ACC112 (cell line): ENCODE data around the gene TNRC6C.
"Not testable (repeated sequence)": the region's sequence is repeated elsewhere in the genome, so short reads cannot be mapped to it uniquely, and the experiment has no call there.

ENCODE experiments used
- H2AFZ ChIP-seq: fragments of 200-600 bp; sonication (generic); one replicate; pipeline ENCODE4 v1.6.0; 2017; ENCODE audit warnings: antibody characterized with exemption, low read length; ENCODE audit not compliant: unreplicated experiment
- H3K27ac ChIP-seq: fragments of 200-600 bp; sonication (generic); 2 replicates; pipeline ENCODE4 v1.5.1; 2014; ENCODE audit warnings: low read depth, mild to moderate bottlenecking, antibody characterized with exemption, low read length, moderate library complexity
- H3K27me3 ChIP-seq: fragments of 200-600 bp; sonication (generic); 2 replicates; pipeline ENCODE4 v1.6.1; 2014; ENCODE audit warnings: mild to moderate bottlenecking, antibody characterized with exemption, low read length, moderate library complexity, mixed read lengths; ENCODE audit not compliant: insufficient read depth
- H3K36me3 ChIP-seq: fragments of 200-600 bp; sonication (generic); 2 replicates; pipeline ENCODE4 v1.6.1; 2016; ENCODE audit warnings: mild to moderate bottlenecking, antibody characterized with exemption, low read length, moderate library complexity, mixed read lengths; ENCODE audit not compliant: insufficient read depth
- H3K4me1 ChIP-seq: fragments of 200-600 bp; sonication (generic); one replicate; pipeline ENCODE4 v1.6.1; 2016; ENCODE audit warnings: low read length, mixed read lengths; ENCODE audit not compliant: insufficient read depth, unreplicated experiment, control insufficient read depth
- H3K4me3 ChIP-seq: fragments of 200-600 bp; sonication (generic); 2 replicates; pipeline ENCODE4 v1.5.1; 2014; ENCODE audit warnings: mild to moderate bottlenecking, low read depth, low read length
- H3K79me2 ChIP-seq: fragments of 200-600 bp; sonication (generic); one replicate; pipeline ENCODE4 v1.6.0; 2016; ENCODE audit warnings: low read length; ENCODE audit not compliant: control insufficient read depth, unreplicated experiment, insufficient read depth

Gene TNRC6C

GRCh38 chr17:78064708-78065107, 106.2 kb downstream of the TNRC6C start:
- Histone ChIP-seq H3K27me3 (no peaks in the 10 kb centered on the region), H3K79me2 (no peaks in the 10 kb centered on the region), H3K27ac (no peak overlapping the region), H3K36me3 (peaks cover 3% of the 10 kb centered on the region; the same call in 1 of the 2 replicates), H3K4me1 (no peaks in the 10 kb centered on the region), H3K4me3 (no peak overlapping the region), H2AFZ (no peak overlapping the region)

GRCh38 chr17:78066976-78067375, 108.5 kb downstream of the TNRC6C start:
- not testable (repeated sequence) for H3K27me3 ChIP-seq, H3K27ac ChIP-seq, H3K4me1 ChIP-seq, H3K4me3 ChIP-seq, H3K79me2 ChIP-seq, H3K36me3 ChIP-seq, H2AFZ ChIP-seq

- no peaks in the 10 kb centered on the region for H3K79me2 ChIP-seq
- H3K4me3 ChIP-seq, result no peak overlapping the region
- peaks cover 12% of the 10 kb centered on the region; the same call in 1 of the 2 replicates for H3K36me3 ChIP-seq
- no peak overlapping the region for H2AFZ ChIP-seq
- no peaks in the 10 kb centered on the region for H3K27me3 ChIP-seq
- no peaks in the 10 kb centered on the region for H3K4me1 ChIP-seq
- H3K27ac ChIP-seq, result no peak overlapping the region
Observed at GRCh38 chr17:78069695-78070094, 111.2 kb downstream of the TNRC6C start.

- H3K4me1 ChIP-seq, result no peaks in the 10 kb centered on the region
- H3K36me3 ChIP-seq, result peaks cover 9% of the 10 kb centered on the region; the same call in 1 of the 2 replicates
- no peak overlapping the region for H3K4me3 ChIP-seq
- no peak overlapping the region for H2AFZ ChIP-seq
- no peaks in the 10 kb centered on the region for H3K27me3 ChIP-seq
- H3K27ac ChIP-seq, result no peak overlapping the region
- H3K79me2 ChIP-seq, result no peaks in the 10 kb centered on the region
Observed at GRCh38 chr17:78072961-78073360, 114.5 kb downstream of the TNRC6C start.

- Histone ChIP-seq H3K36me3 (peaks cover 9% of the 10 kb centered on the region; the same call in 1 of the 2 replicates), H2AFZ (no peak overlapping the region), H3K4me1 (no peaks in the 10 kb centered on the region), H3K27me3 (no peaks in the 10 kb centered on the region), H3K4me3 (no peak overlapping the region), H3K79me2 (no peaks in the 10 kb centered on the region), H3K27ac (no peak overlapping the region)
Observed at GRCh38 chr17:78075011-78075410, 116.5 kb downstream of the TNRC6C start.

- H3K79me2 ChIP-seq, result no peaks in the 10 kb centered on the region
- H3K27ac ChIP-seq, result no peak overlapping the region
- H2AFZ ChIP-seq, result no peak overlapping the region
- no peak overlapping the region for H3K4me3 ChIP-seq
- H3K36me3 ChIP-seq, result peaks cover 9% of the 10 kb centered on the region; the same call in 1 of the 2 replicates
- no peaks in the 10 kb centered on the region for H3K4me1 ChIP-seq
- H3K27me3 ChIP-seq, result no peaks in the 10 kb centered on the region
Observed at GRCh38 chr17:78075545-78075944, 117.0 kb downstream of the TNRC6C start.

- Histone ChIP-seq H3K36me3 (no peaks in the 10 kb centered on the region), H3K27ac (no peak overlapping the region), H3K4me3 (no peak overlapping the region), H3K4me1 (no peaks in the 10 kb centered on the region), H3K27me3 (no peaks in the 10 kb centered on the region), H3K79me2 (no peaks in the 10 kb centered on the region), H2AFZ (no peak overlapping the region)
Observed at GRCh38 chr17:78079253-78079652, 120.8 kb downstream of the TNRC6C start.

GRCh38 chr17:78081551-78081950, 123.0 kb downstream of the TNRC6C start:
- H3K4me3 ChIP-seq, result no peak overlapping the region
- no peaks in the 10 kb centered on the region for H3K4me1 ChIP-seq
- H3K27ac ChIP-seq, result no peak overlapping the region
- no peaks in the 10 kb centered on the region for H3K27me3 ChIP-seq
- H3K36me3 ChIP-seq, result no peaks in the 10 kb centered on the region
- H2AFZ ChIP-seq, result no peak overlapping the region
- H3K79me2 ChIP-seq, result no peaks in the 10 kb centered on the region

- H3K4me3 ChIP-seq, H3K27ac ChIP-seq, H2AFZ ChIP-seq, H3K27me3 ChIP-seq, H3K4me1 ChIP-seq, H3K36me3 ChIP-seq, H3K79me2 ChIP-seq: not testable (repeated sequence)
Observed at GRCh38 chr17:78082355-78082872, 123.9 kb downstream of the TNRC6C start.

GRCh38 chr17:78082988-78083387, 124.5 kb downstream of the TNRC6C start:
- no peaks in the 10 kb centered on the region for H3K36me3 ChIP-seq
- H2AFZ ChIP-seq, result no peak overlapping the region
- H3K4me3 ChIP-seq, result no peak overlapping the region
- no peaks in the 10 kb centered on the region for H3K79me2 ChIP-seq
- H3K4me1 ChIP-seq, result no peaks in the 10 kb centered on the region
- H3K27ac ChIP-seq, result no peak overlapping the region
- no peaks in the 10 kb centered on the region for H3K27me3 ChIP-seq

GRCh38 chr17:78086740-78087139, 128.2 kb downstream of the TNRC6C start:
- no peaks in the 10 kb centered on the region for H3K79me2 ChIP-seq
- no peaks in the 10 kb centered on the region for H3K36me3 ChIP-seq
- H2AFZ ChIP-seq, result no peak overlapping the region
- H3K4me3 ChIP-seq, result no peak overlapping the region
- H3K4me1 ChIP-seq, result no peaks in the 10 kb centered on the region
- no peaks in the 10 kb centered on the region for H3K27me3 ChIP-seq
- no peak overlapping the region for H3K27ac ChIP-seq
